Small intestine (tissue), 16 donors: Measurements from ENCODE around the gene FGF14. TPM values are rescaled to one million over a fixed set of nuclear protein-coding genes. Genes with fewer than 3 reads are reported as not detected.

Experiments
- DNase-seq, 2 donors: peaks; one replicate each; pipeline versions ENCODE4 v3.0.0 to v3.0.0-alpha.2; 2013
- FAIRE-seq: peaks from 2 replicates; lab custom pipeline; 2012; peaks lifted over from hg19 to GRCh38; lab: Jason Lieb, UNC
- H3K27ac ChIP-seq, 3 donors: one replicate each; pipeline ENCODE4 v1.5.1; 2013; ENCODE audit warnings: low read length in 2 of 3, mild to moderate bottlenecking in 2 of 3, control low read depth in 1 of 3, inconsistent platforms in 1 of 3, low read depth in 1 of 3, moderate library complexity in 1 of 3
- H3K27me3 ChIP-seq, 3 donors: one replicate each; pipeline ENCODE4 v1.6.1; 2013; ENCODE audit warnings: low read length in 3 of 3, inconsistent platforms in 1 of 3; ENCODE audit not compliant: control insufficient read depth in 3 of 3, insufficient read depth in 3 of 3
- H3K36me3 ChIP-seq, 3 donors: one replicate each; pipeline ENCODE4 v1.6.1; 2013; ENCODE audit warnings: low read length in 3 of 3, inconsistent platforms in 1 of 3, low read depth in 1 of 3, mild to moderate bottlenecking in 1 of 3, moderate library complexity in 1 of 3; ENCODE audit not compliant: control insufficient read depth in 3 of 3, insufficient read depth in 2 of 3
- H3K4me1 ChIP-seq, 3 donors: one replicate each; pipeline ENCODE4 v1.6.1; 2013; ENCODE audit warnings: low read length in 2 of 3, inconsistent platforms in 1 of 3, low read depth in 1 of 3, mild to moderate bottlenecking in 1 of 3, moderate library complexity in 1 of 3; ENCODE audit not compliant: control insufficient read depth in 3 of 3, insufficient read depth in 2 of 3
- H3K4me3 ChIP-seq, 3 donors: one replicate each; pipeline ENCODE4 v1.5.1; 2013; ENCODE audit warnings: low read length in 3 of 3, control low read depth in 1 of 3, inconsistent platforms in 1 of 3, low read depth in 1 of 3, mild to moderate bottlenecking in 1 of 3, moderate library complexity in 1 of 3
- H3K9me3 ChIP-seq, 2 donors: one replicate each; pipeline ENCODE4 v1.6.1; 2013; ENCODE audit warnings: low read depth in 1 of 2, low read length in 1 of 2; ENCODE audit not compliant: control insufficient read depth in 2 of 2, insufficient read depth in 1 of 2
- WGBS, 3 donors: extraction: QIAGEN DNeasy Blood & Tissue Kit; methylation state at CpG; one replicate each; pipeline ENCODE4 v1.1.7; 2013; 5-methylcytosine and 5-hydroxymethylcytosine counted together
- long read RNA-seq, 10 donors: transcript quantifications; one replicate each; lab custom pipeline, GENCODE V29; 2026
- polyA plus RNA-seq, 4 donors: library from polyadenylated mRNA; stranded (reverse) in 3 of 4; unstranded in 1 of 4; fragments of 200-250 nt in 3 of 4; fragments of 120-200 nt in 1 of 4; gene quantifications; one replicate each; pipeline versions ENCODE4 v1.2.1 to v1.2.3, GENCODE V29; 2013
- donor health status: healthy with polysubstance abuse.
- donor health status: control.
- donor health status: control.
- donor health status: Bipolar disorder and iron deficiency.
- donor health status: healthy.

The FGF14 gene
- under 1 TPM in 3 of 4 donors, not detected in 1; under 0.01 to 0.74 (median 0.31) TPM for polyA plus RNA-seq
- long read RNA-seq, donor 1: 0 reads
- long read RNA-seq, donor 2: 0 reads
- long read RNA-seq, donor 3: 0 reads
- long read RNA-seq, donor 4: 0 reads
- long read RNA-seq, donor 5: 0 reads
- long read RNA-seq, donor 6: 0 reads
- long read RNA-seq, donor 7: 0 reads
- long read RNA-seq, donor 8: 0 reads
- long read RNA-seq, donor 9: 0 reads
- long read RNA-seq, donor 10: 0 reads

- Histone ChIP-seq H3K9me3 (no peaks in the 10 kb centered on the region), H3K4me1 (no peaks in the 10 kb centered on the region), H3K27ac (no peak within 1 kb of the TSS), H3K36me3 (no peaks in the 10 kb centered on the region), H3K27me3 (peaks cover 6 to 46% (median 19%) of the 10 kb centered on the region in 3 donors), H3K4me3 (peak within 1 kb of the TSS in 2 of 3 donors; percentile 2 to 24)
- DNase-seq (no peak), FAIRE-seq (no peak)
- WGBS, 3 donors: 9 to 13% (median 12%) methylated on average over 6 of the region's 6 CpGs
These were observed at the start of gene FGF14 for GRCh38 chr13:102401766-102402165. FGF14 (minus strand) TSS chr13:102402048.

- no peaks in the 10 kb centered on the region for H3K4me1 ChIP-seq
- peaks cover 0 to 3% (median 0%) of the 10 kb centered on the region in 3 donors for H3K27me3 ChIP-seq
- no peak overlapping the region for H3K27ac ChIP-seq
- FAIRE-seq: no peak
- no peaks in the 10 kb centered on the region for H3K9me3 ChIP-seq
- H3K4me3 ChIP-seq: no peak overlapping the region
- H3K36me3 ChIP-seq: no peaks in the 10 kb centered on the region
- DNase-seq: no peak
- 47 to 77% (median 75%) methylated on average over 1 of the region's 1 CpG for WGBS, 3 donors
These were observed 41.4 kb upstream of the FGF14 start for GRCh38 chr13:102443249-102443648.

- Histone ChIP-seq H3K27ac (no peak overlapping the region), H3K36me3 (no peaks in the 10 kb centered on the region), H3K27me3 (peaks cover 0 to 3% (median 0%) of the 10 kb centered on the region in 3 donors), H3K4me3 (no peak overlapping the region), H3K4me1 (no peaks in the 10 kb centered on the region), H3K9me3 (no peaks in the 10 kb centered on the region)
- FAIRE-seq: no peak
- no peak for DNase-seq
These were observed 39.2 kb upstream of the FGF14 start for GRCh38 chr13:102441085-102441484.

GRCh38 chr13:102440259-102440936 is 38.5 kb upstream of the FGF14 start:
- FAIRE-seq: no peak
- Histone ChIP-seq H3K36me3 (no peaks in the 10 kb centered on the region), H3K27ac (no peak overlapping the region), H3K4me1 (no peaks in the 10 kb centered on the region), H3K27me3 (peaks cover 0 to 3% (median 0%) of the 10 kb centered on the region in 3 donors), H3K4me3 (no peak overlapping the region), H3K9me3 (no peaks in the 10 kb centered on the region)
- 18 to 49% (median 27%) methylated on average over 2 of the region's 2 CpGs for WGBS, 3 donors
- DNase-seq: no peak

- no peaks in the 10 kb centered on the region for H3K9me3 ChIP-seq
- H3K27me3 ChIP-seq: no peaks in the 10 kb centered on the region
- no peaks in the 10 kb centered on the region for H3K4me1 ChIP-seq
- DNase-seq (no peak), FAIRE-seq (no peak)
- no peak overlapping the region for H3K4me3 ChIP-seq
- no peaks in the 10 kb centered on the region for H3K36me3 ChIP-seq
- no peak overlapping the region for H3K27ac ChIP-seq
- 71 to 75% (median 73%) methylated on average over 2 of the region's 2 CpGs for WGBS, 3 donors
These were observed 20.8 kb upstream of the FGF14 start for GRCh38 chr13:102422690-102423089.

GRCh38 chr13:102405499-102406100 is 3.8 kb upstream of the FGF14 start:
- H3K27me3 ChIP-seq: peaks cover 2 to 25% (median 19%) of the 10 kb centered on the region in 3 donors
- peak in 1 of 2 donors; percentile 74 for DNase-seq
- H3K4me3 ChIP-seq: no peak overlapping the region
- H3K27ac ChIP-seq: no peak overlapping the region
- FAIRE-seq: no peak
- no peaks in the 10 kb centered on the region for H3K4me1 ChIP-seq
- H3K36me3 ChIP-seq: no peaks in the 10 kb centered on the region
- no peaks in the 10 kb centered on the region for H3K9me3 ChIP-seq
- 53 to 56% (median 56%) methylated on average over 3 of the region's 3 CpGs for WGBS, 3 donors

- Histone ChIP-seq H3K9me3 (no peaks in the 10 kb centered on the region), H3K27me3 (peaks cover 6 to 41% (median 22%) of the 10 kb centered on the region in 3 donors), H3K36me3 (no peaks in the 10 kb centered on the region), H3K27ac (no peak overlapping the region), H3K4me1 (no peaks in the 10 kb centered on the region), H3K4me3 (no peak overlapping the region)
- no peak for DNase-seq
- 3 to 11% (median 6%) methylated on average over 14 of the region's 14 CpGs for WGBS, 3 donors
- no peak for FAIRE-seq
These were observed 442 bp upstream of the FGF14 start for GRCh38 chr13:102402290-102402689.

GRCh38 chr13:102401265-102401664 is 583 bp downstream of the FGF14 start:
- peaks cover 6 to 48% (median 19%) of the 10 kb centered on the region in 3 donors for H3K27me3 ChIP-seq
- no peaks in the 10 kb centered on the region for H3K9me3 ChIP-seq
- 16 to 23% (median 16%) methylated on average over 7 of the region's 7 CpGs for WGBS, 3 donors
- H3K36me3 ChIP-seq: no peaks in the 10 kb centered on the region
- H3K27ac ChIP-seq: no peak overlapping the region
- FAIRE-seq: no peak
- H3K4me1 ChIP-seq: no peaks in the 10 kb centered on the region
- no peak for DNase-seq
- H3K4me3 ChIP-seq: no peak overlapping the region
